Measurements from ENCODE around the gene NYAP2. TPM values are rescaled to one million over a fixed set of nuclear protein-coding genes. Genes with fewer than 3 reads are reported as not detected.

NYAP2 gene
- total and polyA plus RNA-seq, 10 of the 15 experiments (the other 5 are each of a cell fraction or from before 2014, with no cell fraction given), result 0.03 TPM; not detected in 9

GRCh38 chr2:225543626-225544025 is 144.1 kb downstream of the NYAP2 start (continued):
- no peak for TF ChIP-seq RELB (IDR thresholded peaks at IDR 0.05; ENCODE audit: low read depth)

DNA sequence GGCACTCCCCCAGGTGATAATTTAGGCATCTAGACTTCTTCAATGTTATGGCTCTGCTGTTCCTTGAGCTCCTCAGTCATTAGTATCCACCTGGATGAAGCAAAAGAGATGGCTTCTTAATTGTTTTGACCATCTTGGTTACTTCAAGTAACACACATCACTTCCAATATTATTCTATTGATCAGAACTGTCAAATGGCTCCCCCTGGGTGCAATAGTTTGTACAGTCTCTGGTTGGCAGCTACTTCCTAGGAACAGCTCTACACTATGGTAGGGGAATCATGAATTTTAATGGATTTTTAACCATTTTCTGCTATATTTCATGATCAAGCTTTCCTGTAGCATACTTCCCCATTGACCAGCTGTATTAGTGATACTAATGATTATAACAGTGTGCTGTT is 157.0 kb downstream of the NYAP2 start:
- H3K4me2 ChIP-seq (ENCODE audit: control insufficient read depth, insufficient read depth), result no peak overlapping the region
- no peaks in the 10 kb centered on the region for H3K79me2 ChIP-seq (ENCODE audit: control insufficient read depth, insufficient read depth, low read length)
- H3K4me3 ChIP-seq, result no peak overlapping the region
- H3K27ac ChIP-seq (ENCODE audit: control insufficient read depth, insufficient read depth), result no peak overlapping the region
- POLR2A ChIA-PET, result no interaction called here
- no peak for FAIRE-seq
- in situ Hi-C loops (cut with MboI) (no loop called here), intact Hi-C loops (cut with micrococcal nuclease; ENCODE audit: unreplicated experiment) (loop anchor here (5.0 kb wide), 1 partner anchor 434 kb away; no protein-coding TSS in a partner anchor)
- no peaks in the 10 kb centered on the region for H4K20me1 ChIP-seq (ENCODE audit: control insufficient read depth, insufficient read depth)
- no TSS peak for BruUV-seq (replicated peaks)
- RAD21 ChIA-PET (ENCODE audit: unreplicated experiment), result interaction anchor here (1.2 to 1.7 kb wide), 2 partner anchors 274 to 433 kb away, joined by 3 to 7 read pairs; no protein-coding TSS in a partner anchor
- CTCF ChIA-PET, result interaction anchor here (0.9 to 2.6 kb wide), 8 partner anchors 102 to 854 kb away, joined by 3 to 16 read pairs (median 3); no protein-coding TSS in a partner anchor
- ATAC-seq, result peak; percentile 40; the same call in 2 of the 3 replicates
- SMC1A ChIA-PET (ENCODE audit: uncharacterized antibody, unreplicated experiment), result interaction anchor here (0.7 to 2.0 kb wide), 6 partner anchors 9 to 435 kb away, joined by 3 to 8 read pairs (median 4); no protein-coding TSS in a partner anchor
- no peaks in the 10 kb centered on the region for H3K9me3 ChIP-seq (replicated peaks; ENCODE audit: control insufficient read depth, insufficient read depth, low read length)
- DNase-seq (ENCODE audit: low read depth, low spot score), result no peak
- H3K27me3 ChIP-seq (replicated peaks in 1 of 2; ENCODE audit: control insufficient read depth in 2 of 2, insufficient read depth in 2 of 2, low read length in 1 of 2), result no peaks in the 10 kb centered on the region
- no peak overlapping the region for H2AFZ ChIP-seq (ENCODE audit: control insufficient read depth, low read depth, low read length)
- H3K36me3 ChIP-seq (ENCODE audit: control insufficient read depth in 2 of 2, insufficient read depth in 2 of 2, low read length in 1 of 2), result no peaks in the 10 kb centered on the region
- no peak overlapping the region for H3K9ac ChIP-seq (ENCODE audit: control insufficient read depth, insufficient read depth, low read length)
- no peaks in the 10 kb centered on the region for H3K4me1 ChIP-seq (ENCODE audit: control insufficient read depth, insufficient read depth, low read length)
- TF ChIP-seq SIN3A (IDR thresholded peaks at IDR 0.05; ENCODE audit: low read depth, low read length), result no peak
- TF ChIP-seq E2F4 (IDR thresholded peaks at IDR 0.05; ENCODE audit: low read depth, low read length), result no peak
- TF ChIP-seq ZBED1 (IDR thresholded peaks at IDR 0.05; ENCODE audit: borderline replicate concordance), result no peak
- no peak for TF ChIP-seq CREM (IDR thresholded peaks at IDR 0.05; ENCODE audit: low read depth)
- TF ChIP-seq RFX5 (IDR thresholded peaks at IDR 0.05; ENCODE audit: low read depth, low read length), result no peak
- TF ChIP-seq RBBP5 (conservative IDR thresholded peaks at IDR 0.05), result no peak
- TF ChIP-seq NFYB (IDR thresholded peaks at IDR 0.05; ENCODE audit: insufficient read depth, low read depth, low read length), result no peak
- no peak for TF ChIP-seq WRNIP1 (IDR thresholded peaks at IDR 0.05; ENCODE audit: borderline replicate concordance, low read depth, low read length)
- no peak for TF ChIP-seq BACH1 (IDR thresholded peaks at IDR 0.05; ENCODE audit: borderline replicate concordance)
- TF ChIP-seq STAT1 (conservative IDR thresholded peaks at IDR 0.05), result no peak
- TF ChIP-seq, protein P1, sequence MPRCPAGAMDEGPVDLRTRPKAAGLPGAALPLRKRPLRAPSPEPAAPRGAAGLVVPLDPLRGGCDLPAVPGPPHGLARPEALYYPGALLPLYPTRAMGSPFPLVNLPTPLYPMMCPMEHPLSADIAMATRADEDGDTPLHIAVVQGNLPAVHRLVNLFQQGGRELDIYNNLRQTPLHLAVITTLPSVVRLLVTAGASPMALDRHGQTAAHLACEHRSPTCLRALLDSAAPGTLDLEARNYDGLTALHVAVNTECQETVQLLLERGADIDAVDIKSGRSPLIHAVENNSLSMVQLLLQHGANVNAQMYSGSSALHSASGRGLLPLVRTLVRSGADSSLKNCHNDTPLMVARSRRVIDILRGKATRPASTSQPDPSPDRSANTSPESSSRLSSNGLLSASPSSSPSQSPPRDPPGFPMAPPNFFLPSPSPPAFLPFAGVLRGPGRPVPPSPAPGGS (IDR thresholded peaks at IDR 0.05; ENCODE audit: borderline replicate concordance, insufficient read depth, low read depth, low read length, poor library complexity, severe bottlenecking), result no peak
- TF ChIP-seq REST (IDR thresholded peaks at IDR 0.05; ENCODE audit: low read depth, low read length), result no peak
- TF ChIP-seq MLLT1 (IDR thresholded peaks at IDR 0.05), result no peak

All from GM12878 (cell line).